HG02759 (cell line): Measurements from ENCODE around the gene POLN.

Experiments used
- ATAC-seq: cut with Tn5 transposase; IDR thresholded peaks from one replicate; pipeline ENCODE4 v1.9.1; 2021; ENCODE audit warnings: mild to moderate bottlenecking, moderate library complexity; ENCODE audit not compliant: unreplicated experiment

The POLN gene

DNA sequence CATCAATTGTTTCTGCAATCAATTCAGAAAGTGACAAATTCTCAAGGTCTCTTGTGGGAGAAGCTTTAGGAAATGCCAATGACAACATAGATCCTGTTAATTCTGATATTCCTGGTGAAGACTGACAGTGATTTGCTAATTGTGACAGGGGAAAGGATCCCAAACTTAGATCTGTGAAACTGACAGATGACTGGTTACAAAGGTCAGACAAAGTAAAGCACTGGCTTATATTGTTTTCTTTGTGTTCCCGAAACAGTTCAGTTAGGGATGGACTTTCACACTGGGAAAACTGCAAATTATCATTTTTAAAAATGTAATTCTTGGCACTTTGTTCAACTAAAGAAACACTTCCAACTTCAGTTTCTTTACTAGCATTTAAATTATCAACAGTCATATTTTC lies 152.7 kb downstream of the POLN start:
- ATAC-seq, result no peak

DNA sequence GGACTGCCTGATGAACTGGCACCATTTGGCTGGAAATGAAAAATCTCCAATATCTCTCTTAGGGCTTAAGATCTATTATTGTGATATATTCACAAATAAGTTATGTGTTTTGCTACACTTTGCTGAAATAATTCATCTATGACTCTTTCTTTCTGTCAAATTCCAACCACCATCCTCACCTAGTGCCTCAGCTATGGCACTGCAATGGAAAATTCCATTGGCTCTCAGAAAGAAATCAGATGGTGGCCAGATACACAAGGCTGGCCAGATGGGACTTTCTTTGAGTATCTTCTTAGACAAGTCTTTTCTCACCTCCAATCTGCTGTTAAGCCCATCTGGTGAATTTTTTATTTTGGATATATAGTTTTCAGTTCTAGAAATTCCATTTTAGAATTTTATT lies 154.8 kb downstream of the POLN start:
- ATAC-seq, result no peak

DNA sequence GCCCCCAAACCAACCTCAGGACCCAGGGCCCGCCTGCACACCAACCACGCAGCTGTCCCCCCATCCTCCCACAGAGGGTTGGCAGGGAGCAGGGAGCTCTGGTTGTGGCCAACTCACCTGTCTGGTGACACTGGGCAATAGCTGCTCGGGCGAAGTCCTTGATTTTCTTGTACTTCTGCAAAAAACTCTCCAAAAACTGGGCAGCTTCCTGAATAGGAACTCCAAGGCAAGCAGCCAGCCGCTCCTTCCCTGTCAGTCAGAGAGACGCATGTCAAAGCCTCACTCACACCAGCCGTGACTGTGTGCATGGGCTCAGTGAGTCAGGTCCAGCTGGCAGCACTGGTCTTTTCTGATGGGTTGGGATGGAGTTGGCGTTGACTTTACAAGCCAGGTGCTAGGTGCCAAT lies 156.4 kb downstream of the POLN start:
- ATAC-seq, result no peak

DNA sequence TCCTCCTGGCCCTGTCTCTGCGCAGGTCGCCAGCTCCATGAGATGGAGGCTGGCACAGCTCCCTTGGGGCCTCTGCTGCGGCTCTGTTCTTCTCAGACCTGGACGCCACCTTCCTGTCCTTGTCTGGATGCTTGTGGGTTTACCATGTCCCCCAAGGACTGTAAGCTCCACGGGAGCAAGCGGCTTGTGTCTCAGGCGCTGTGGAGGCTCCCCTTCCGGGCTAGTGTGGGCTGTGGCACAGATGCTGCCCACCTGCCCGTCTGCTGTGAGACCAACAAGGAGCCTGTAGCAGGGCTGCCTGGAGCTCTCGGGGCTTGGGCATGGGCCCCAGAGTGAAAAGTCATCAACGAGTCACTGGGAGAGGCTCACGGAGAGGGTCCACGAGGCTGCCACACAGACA lies 157.6 kb downstream of the POLN start:
- ATAC-seq, result no peak

DNA sequence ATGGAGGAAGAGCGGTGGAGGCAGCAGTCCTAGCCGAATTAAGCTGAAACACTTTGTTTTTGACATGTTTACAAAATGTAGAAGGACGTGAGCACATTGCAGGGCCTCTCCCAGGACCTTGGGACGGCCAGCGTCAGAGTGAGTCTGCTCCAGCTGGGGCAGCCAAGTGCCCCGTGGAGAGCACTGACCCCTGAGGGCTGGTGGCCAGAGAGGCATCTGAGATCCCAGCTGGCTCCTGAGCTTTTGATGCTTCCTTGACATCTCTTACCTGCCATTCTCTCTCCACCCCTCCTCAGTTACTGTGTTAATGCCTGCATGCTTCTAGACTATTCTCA lies 158.1 kb downstream of the POLN start:
- no peak for ATAC-seq

DNA sequence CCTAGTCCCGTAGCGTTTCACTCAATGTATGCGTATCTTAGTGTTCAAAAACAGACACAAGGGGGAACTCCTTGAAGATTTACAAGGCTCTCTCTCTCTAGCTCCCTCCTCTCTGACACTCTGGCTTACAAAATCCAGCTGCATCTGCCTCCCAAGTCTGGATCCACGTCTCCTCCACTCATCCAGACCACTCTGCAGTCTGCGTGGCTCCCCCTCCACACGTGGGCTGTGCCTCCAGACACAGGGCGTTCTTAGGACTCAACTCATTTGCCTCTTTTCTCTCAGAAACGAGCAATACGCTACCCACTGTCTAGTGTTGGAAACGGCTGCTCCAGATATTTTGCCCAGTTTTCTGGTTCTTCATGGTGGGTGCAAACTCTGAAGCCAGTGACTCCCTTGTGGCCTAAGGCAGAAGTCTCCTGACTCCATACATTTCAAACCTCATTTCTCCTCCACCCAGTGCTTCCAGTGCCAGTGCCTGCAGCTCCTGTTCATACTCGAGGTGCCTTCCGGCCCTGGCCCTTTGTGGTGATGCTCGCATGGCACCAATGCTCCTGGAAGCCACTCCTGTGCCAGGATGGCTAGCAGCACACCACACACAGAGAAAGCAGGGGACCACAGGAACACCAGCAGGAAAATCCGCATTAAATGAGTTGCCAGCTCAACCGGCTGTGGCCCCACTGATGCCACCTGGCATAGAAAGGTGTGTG lies 158.7 kb downstream of the POLN start:
- ATAC-seq, result no peak

DNA sequence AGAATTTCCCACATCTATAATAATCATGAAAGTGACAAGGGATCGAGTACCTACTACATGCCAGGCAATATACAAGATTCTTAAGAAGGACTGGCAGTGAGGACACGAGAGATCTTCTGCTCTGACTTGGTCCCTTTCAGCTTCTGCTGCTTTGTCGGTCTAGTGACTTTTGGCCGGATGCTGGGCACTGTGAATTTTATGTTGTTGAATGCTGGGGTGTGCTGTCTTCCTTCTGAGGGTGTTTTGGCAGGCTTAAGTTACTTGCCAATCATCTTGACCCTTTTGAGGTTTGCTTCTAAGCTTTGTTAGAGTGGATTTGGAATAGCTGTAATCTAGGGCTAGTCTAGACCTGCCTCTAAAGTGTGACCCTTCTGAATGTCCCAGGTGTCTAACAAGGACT lies 159.3 kb downstream of the POLN start:
- no peak for ATAC-seq

DNA sequence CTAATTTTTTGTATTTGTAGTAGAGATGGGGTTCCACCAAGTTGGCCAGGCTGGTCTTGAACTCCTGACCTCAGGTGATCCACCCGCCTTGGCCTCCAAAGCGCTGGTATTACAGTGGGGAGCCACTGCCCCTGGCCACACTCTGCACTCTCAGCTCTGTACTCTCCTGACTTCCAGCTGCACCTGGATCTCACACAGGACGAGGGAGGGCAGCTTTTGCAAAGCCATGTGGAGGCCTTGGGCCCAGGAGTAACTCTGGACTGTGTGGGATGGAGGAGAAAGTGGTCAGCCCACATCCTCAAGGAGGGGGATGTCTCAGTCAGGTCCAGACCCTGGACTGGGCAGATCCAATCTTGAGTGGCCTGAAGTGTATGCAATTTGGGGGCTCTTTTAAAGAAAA lies 159.8 kb downstream of the POLN start:
- ATAC-seq, result no peak

DNA sequence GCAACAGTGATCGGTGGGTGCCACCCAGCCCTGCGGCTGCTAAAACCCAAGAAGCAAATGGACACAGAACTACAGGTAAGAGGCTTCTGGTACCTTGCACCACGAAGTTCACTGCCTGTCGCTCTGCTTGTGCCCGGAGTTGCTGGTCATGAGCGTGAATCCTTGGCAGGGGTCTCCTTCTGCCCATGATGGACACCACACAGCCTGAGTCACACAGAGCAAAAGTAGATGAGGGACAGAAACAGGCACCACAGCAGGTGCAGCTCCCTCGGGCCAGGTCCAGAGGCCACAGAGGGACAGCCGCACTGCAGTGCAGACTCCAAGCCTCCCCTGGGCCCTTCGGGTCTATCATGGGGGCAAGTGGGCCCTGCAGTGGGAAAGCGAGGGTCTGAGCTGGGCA lies 160.4 kb downstream of the POLN start:
- ATAC-seq, result no peak

DNA sequence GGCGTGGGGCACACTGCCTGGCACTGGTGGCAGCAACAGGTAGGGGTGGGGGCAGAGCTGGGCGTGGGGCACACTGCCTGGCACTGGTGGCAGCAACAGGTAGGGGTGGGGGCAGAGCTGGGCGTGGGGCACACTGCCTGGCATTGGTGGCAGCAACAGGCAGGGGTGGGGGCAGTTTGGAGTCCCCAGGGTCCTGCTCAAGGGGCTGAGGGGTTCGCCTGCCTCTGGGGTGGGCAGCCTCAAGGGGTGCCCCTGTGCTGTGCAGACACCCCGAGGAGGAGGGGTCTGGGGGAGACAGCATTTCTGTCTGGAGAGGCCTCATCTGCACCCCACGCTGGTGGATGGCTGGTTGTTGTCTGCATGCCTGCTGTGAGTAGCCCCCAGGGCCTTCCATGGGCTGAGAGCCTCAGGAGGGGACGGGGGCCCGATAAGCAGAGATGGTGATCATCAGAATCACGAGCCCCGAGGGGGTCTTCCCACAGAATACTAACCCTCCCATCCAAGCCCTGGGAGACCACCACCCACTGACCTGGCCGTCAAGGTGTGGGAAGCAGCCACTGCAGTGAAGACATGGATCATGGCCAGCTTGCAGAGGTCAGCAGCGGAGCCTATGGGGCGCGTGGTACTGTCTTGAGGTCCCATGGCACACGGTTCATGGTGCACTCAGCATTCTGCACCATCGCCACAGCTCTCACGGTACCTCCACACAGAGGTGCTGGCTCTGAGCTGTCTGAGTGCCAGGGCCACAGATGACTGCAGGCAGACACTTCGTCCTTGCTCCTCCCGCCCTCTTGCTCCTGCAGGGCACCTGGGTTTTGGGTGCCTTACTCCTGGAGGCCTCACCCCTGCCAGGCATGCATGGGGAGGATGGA lies 161.3 kb downstream of the POLN start:
- no peak for ATAC-seq

DNA sequence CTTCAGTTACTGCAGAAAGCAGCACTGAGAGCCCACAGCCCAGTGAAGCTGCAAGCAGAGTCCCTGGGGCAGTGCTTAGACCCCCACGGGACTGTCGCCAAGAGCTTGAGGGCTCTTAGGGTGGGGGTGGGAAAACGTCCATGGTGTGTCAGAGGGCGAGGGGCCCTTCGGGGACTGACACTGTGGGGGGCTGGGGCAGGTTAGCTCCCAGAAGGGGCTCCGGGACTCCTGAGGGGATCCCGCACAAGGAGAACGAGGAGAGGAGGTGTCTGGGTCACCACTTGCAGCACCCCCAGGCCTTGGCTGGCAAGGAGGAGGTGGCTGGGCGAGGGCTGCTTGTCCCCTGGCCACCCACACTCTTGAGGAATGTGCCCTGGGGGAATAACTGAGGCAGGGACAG lies 162.0 kb downstream of the POLN start:
- ATAC-seq, result no peak

DNA sequence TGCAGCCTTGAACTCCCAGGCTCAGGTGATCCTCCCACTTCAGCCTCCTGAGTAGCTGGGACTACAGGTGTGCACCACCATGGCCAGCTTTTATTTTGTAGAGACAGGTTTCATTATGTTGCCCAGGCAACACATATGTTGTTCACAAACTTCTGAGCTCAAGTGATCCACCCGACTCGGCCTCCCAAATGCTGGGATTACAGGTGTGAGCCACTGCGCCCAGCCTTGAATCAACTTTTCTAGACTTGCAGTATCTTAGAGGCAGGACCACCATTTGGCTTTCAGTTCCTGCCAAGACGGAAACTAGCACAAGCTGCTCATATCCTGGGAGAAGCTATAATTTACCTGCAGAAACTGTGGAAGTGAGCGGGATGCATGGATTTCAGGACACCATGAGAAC lies 162.9 kb downstream of the POLN start:
- no peak for ATAC-seq

DNA sequence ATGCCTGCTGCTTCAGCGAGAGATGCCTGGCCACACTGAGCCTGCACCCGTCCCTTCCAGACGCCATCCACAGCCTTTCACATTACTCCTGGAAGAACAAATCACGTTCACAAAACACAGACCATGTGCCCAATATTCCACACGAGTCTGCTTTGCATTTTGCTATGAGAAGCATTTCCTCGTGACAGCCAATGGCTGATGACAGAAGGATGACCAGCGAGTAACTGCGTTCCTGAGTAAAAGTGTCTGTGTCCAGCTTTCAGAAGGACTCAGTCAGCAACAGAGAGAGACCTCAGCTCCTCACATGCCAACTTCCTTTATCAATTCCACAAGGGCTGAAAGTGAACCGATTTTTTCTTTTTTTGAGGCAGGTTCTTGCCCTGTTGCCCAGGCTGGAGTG lies 163.3 kb downstream of the POLN start:
- ATAC-seq, result no peak

DNA sequence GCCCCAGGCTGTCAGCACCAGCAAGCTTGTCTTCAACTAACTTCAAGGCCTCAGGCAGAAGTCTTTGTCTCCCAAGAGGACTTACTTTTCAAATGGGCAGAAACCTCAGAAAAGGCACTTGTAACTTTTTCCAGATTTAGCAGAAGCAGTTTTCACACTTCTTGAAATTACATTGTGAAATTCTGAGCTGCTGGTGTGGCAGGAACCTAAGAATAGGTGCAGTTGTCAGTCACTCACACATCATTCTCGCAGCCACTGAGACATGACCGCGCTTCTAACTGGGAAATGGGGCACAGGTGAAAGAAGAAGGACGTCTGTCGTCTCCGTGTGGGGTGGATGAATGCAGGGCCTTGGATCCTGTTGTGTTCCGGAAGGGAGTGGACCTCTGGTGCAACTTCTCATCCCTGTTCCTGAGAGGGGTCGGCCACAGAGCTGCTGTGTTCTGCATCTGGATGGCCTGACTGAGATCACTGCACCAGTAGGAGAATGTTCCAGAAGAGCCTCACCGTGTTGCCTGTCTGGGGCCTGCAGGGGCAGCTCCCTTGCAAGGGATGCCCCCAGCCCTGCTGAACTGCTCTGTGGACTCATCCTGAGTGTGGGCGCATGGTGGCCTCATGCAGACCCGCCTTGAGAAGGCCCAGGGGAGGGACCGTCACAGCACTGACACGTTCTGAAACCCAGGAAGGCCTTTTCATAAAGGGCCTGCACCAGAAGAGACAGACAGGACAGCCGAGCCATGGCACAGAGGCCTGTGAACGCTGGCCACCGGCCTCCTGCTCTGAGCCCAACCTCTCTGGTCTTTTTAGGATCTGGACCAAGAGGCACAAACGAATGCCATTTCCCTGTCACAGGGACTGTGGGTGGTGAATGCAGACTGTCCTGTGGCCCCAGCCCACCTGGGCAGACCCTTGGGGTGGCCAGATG lies 164.1 kb downstream of the POLN start:
- no peak for ATAC-seq

DNA sequence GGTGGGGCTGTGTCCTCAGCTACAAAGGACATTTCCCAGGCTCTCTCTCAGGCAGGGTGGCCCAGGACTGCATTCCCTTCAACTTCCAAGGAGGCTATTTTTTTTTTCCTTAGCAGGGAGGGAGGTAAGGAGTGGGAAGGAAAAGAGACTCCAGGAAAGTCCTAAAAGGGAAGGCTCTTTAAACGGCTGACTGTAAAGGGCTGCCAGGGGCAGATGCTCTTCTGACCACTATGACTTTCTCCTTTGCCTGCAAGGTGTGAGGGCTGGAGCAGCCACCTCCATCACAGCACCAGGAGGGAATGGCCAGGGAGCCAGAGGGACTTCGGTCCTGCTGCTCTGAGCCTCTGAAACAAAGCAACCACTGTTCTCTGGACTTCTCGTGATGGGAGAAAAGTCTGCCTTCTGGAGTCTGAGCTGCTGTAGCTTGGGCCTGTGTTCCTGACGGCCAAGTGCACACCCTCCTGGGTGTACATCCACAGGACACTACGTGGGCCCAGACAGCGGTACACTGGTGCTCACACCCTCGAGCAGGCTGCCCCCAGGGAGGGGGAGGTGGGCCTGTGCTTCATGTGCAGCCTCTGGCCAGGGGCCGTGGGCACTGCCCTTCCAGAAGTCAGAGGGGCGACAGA lies 164.9 kb downstream of the POLN start:
- ATAC-seq, result no peak

DNA sequence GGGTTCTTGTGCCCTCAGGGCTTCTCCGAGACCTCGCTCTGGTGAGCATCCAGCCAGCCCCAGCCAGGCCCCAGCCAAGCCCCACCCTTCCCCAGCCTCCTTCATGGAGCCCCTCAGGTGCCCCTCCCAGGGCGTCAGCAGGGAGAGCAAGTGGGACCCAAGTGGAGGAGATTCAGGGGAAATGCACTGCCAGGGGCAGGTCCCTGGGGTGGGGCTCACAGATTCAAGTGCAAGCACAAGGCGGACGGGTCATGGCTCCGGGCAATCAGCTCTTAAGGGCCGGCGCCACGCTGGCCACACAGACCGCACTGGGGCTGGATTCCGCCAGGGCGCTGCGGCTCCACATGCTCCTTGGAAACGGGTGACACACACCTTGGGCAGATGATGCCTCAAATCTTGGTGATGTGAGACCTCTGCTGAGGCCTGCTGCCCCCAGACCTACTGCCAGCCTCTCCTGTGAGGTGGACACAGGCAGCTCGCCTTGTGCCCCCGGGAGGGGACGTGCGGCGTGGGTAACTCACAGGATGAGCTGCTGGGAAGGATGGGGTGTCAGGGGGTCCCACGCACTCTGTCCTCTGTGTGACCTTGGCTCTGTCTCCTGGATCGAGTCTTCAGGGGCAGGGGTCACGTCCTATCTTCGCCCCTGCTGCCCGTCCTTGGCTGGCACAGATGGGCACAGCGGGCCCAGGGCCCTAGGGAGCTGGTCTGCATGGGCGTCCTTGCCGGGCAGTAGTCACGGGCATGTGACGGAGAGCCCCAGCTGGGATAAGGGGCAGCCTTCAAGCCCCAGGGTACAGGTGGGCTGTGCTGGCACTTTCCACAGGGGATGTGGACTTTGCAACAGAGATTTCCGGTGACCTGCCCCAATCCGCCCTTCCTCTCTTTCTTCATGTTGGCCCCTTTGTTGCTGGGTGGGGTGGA lies 165.7 kb downstream of the POLN start:
- ATAC-seq, result no peak

DNA sequence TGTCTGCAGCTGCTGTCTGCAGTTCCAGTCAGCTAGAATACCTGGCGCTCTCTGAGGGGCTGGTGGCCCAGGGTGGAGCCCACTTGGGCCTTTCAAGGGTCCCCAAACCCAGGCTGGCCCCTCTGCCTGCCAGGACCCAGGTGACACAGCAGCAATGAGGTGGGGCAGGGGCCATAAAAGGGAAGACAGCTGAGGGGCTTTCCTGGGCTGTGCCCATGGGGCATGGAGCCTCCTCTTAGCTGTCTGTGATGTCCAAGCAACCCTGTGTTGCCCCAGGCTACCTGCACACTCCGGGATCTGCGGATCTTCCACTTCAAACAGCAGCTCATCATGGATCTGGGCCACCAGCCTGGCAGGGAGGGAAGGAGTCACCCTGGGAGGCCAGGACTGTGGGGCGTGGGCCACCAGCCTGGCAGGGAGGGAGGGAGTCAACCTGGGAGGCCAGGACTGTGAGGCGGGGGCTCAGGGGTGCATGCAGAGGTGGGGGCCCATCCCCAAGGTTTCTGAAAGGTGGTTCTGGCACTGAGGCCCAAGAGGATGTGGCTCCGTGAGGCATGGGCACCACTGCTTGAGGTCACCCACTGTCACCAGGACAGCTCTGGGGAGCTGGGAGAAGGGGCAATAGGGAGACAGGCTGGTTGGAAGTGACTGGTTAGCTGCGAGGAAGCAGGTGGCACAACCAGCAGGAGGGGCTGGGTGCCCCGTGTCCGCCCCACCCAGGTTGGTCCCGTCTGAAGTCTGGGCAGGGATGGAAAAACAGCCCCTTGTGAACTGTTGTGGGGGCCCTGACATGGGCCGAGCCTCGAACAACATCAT lies 166.5 kb downstream of the POLN start:
- no peak for ATAC-seq

DNA sequence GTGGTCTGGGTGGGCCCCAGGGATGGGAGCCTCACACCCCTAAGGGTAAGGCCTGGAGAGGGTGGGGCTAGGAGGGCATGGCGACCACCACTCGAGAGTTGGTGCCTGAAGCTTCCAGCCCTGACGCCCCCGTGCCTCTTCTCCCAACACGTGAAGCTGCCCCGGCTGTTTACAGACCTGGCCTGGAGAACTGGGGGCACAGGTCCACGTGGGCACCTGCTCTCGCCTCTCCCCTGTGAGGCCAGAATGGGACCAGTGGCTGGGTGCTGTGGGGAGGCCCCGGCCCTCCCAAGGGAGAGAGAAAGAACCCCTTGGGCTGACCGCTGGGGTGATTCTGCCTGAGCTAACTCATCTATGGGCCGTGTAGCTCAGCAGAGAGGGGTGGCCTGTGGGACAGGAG lies 167.3 kb downstream of the POLN start:
- ATAC-seq, result no peak

DNA sequence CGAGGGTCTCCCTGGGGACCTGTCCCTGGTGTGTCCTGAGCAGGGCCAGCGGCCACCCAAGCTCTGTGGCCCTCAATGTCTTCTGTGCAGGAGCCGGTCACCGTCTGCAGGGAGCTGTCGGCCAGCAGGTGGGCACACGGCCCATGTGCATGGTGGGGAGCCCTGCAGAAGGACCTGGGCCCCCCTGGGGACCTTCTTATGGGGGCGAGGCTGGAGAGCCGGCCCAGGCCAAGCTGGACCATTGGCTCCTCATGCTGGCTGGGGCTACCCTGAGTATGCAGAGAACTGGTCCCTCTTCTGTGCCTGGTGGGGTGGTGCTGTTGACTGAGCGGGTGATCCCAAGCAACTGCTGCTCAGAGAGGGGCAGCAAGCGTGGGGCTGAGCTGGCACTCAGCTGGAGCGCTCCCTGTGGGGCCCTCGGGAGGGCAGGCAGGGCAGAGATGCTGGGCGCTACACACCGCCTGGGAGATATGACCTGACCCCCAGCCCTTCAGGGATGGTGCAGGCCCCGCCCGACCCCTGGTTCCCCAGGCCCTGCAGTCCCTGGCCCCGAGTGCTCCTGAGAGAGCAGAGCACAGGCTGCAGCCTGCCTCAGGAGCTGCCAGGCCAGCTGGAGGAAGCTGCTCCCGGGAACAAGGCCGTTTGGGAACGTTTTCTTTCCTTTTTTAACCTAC lies 168.0 kb downstream of the POLN start:
- no peak for ATAC-seq
